ENCODE measurements around the gene CD70. TPM values are rescaled to one million over a fixed set of nuclear protein-coding genes. Genes with fewer than 3 reads are reported as not detected.

The CD70 gene
- total and polyA plus RNA-seq, 2 donors (not counting 1 experiment from before 2014, with no cell fraction given) = 23.9 to 49.1 TPM

DNA sequence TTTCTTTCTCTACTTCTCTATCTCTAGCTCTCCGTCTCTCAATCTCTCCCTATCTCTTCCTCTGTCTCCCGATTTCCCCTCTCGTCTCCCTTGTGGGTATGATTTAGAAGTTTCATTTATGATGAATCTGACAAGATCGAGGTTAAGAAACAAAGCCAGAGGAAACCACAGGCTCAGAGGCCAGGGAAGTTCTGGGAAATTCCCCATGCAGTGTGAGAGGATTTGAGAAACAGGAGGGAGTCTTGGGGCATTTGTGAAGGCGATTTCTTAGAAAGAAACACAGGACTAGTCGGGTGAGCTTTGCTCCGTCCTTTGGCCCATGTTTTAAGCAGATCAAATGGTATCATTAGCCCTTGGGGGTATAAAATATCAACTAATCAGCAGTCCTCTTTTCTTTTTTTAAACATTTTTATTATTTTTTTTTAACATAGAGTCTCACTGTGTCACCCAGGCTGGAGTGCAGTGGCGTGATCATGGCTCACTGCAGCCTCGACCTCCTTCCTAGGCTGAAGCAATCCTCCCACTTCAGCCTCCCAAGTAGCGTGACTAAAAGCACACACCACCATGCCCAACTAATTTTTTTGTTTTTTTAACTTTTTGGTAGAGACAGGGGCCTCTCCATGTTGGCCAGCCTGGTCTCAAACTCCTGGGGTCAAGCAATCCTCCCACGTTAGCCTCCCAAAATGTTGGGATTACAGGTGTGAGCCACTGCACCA lies 34.3 kb downstream of the CD70 start:
- DNase-seq = no peak
- peaks cover 0 to under 1% (median 0%) of the 10 kb centered on the region in 3 donors for H3K9me3 ChIP-seq (ENCODE audit: control extremely low read depth in 1 of 3, control insufficient read depth in 2 of 3, insufficient read depth in 1 of 3, low read length in 2 of 3)
- no peaks in the 10 kb centered on the region for H3K9me3 Mint-ChIP-seq (ENCODE audit: insufficient read depth)
- no peak for ATAC-seq (ENCODE audit: low read depth)
- no peak overlapping the region for H3K4me3 ChIP-seq (ENCODE audit: control extremely low read depth in 1 of 5, extremely low read depth in 1 of 5, insufficient read depth in 1 of 5, low read depth in 2 of 5, low read length in 4 of 5)
- POLR2A ChIA-PET = no interaction called here
- TF ChIP-seq EZH2 (IDR thresholded peaks at IDR 0.05; ENCODE audit: borderline replicate concordance, insufficient read depth, low read depth, low read length, poor library complexity, severe bottlenecking) = no peak
- TF ChIP-seq, protein P1, sequence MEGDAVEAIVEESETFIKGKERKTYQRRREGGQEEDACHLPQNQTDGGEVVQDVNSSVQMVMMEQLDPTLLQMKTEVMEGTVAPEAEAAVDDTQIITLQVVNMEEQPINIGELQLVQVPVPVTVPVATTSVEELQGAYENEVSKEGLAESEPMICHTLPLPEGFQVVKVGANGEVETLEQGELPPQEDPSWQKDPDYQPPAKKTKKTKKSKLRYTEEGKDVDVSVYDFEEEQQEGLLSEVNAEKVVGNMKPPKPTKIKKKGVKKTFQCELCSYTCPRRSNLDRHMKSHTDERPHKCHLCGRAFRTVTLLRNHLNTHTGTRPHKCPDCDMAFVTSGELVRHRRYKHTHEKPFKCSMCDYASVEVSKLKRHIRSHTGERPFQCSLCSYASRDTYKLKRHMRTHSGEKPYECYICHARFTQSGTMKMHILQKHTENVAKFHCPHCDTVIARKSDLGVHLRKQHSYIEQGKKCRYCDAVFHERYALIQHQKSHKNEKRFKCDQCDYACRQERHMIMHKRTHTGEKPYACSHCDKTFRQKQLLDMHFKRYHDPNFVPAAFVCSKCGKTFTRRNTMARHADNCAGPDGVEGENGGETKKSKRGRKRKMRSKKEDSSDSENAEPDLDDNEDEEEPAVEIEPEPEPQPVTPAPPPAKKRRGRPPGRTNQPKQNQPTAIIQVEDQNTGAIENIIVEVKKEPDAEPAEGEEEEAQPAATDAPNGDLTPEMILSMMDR (IDR thresholded peaks at IDR 0.05) = no peak
- H3K36me3 ChIP-seq (replicated peaks in 1 of 2; ENCODE audit: control extremely low read depth in 1 of 2, control insufficient read depth in 1 of 2, extremely low read depth in 1 of 2, insufficient read depth in 2 of 2, low read length in 1 of 2) = no peaks in the 10 kb centered on the region
- peak overlapping the region; percentile 40 for H2AFZ ChIP-seq (ENCODE audit: insufficient read depth, low read depth, low read length, poor library complexity, severe bottlenecking)
- H3K27ac ChIP-seq (ENCODE audit: low read length in 2 of 2) = no peak overlapping the region
- H3K27me3 Mint-ChIP-seq = peaks cover under 1% of the 10 kb centered on the region
- H3K9ac ChIP-seq (ENCODE audit: low read length) = no peak overlapping the region
- 62% methylated on average over 5 of the region's 11 CpGs for WGBS (ENCODE audit: insufficient coverage)
- CTCF ChIA-PET = no interaction called here
- H3K79me2 ChIP-seq (ENCODE audit: control insufficient read depth, insufficient read depth, low read length) = no peaks in the 10 kb centered on the region
- intact Hi-C loops (cut with micrococcal nuclease) = no loop called here
- no peak overlapping the region for H3K4me3 Mint-ChIP-seq
- no peaks in the 10 kb centered on the region for H4K20me1 ChIP-seq (ENCODE audit: control insufficient read depth, insufficient read depth, low read length, poor library complexity, severe bottlenecking)
- H3K4me2 ChIP-seq (replicated peaks; ENCODE audit: low read depth, low read length, poor library complexity, severe bottlenecking) = no peak overlapping the region
- peaks cover 0 to 9% (median 0%) of the 10 kb centered on the region in 4 experiments for H3K27me3 ChIP-seq (replicated peaks in 1 of 4; ENCODE audit: control extremely low read depth in 1 of 4, control insufficient read depth in 3 of 4, insufficient read depth in 4 of 4, low read length in 3 of 4)
- peaks cover 5 to 8% of the 10 kb centered on the region in 2 donors for H3K4me1 ChIP-seq (ENCODE audit: control insufficient read depth in 2 of 2, insufficient read depth in 2 of 2, low read length in 2 of 2)
- peaks cover 7% of the 10 kb centered on the region for H3K4me1 Mint-ChIP-seq
- H3K27ac Mint-ChIP-seq = no peak overlapping the region

GRCh38 chr19:6556043-6556449 lies 34.9 kb downstream of the CD70 start:
- peaks cover 0 to 9% (median 0%) of the 10 kb centered on the region in 4 experiments for H3K27me3 ChIP-seq (replicated peaks in 1 of 4; ENCODE audit: control extremely low read depth in 1 of 4, control insufficient read depth in 3 of 4, insufficient read depth in 4 of 4, low read length in 3 of 4)
- H3K4me2 ChIP-seq (replicated peaks; ENCODE audit: low read depth, low read length, poor library complexity, severe bottlenecking) = no peak overlapping the region
- H2AFZ ChIP-seq (ENCODE audit: insufficient read depth, low read depth, low read length, poor library complexity, severe bottlenecking) = peak overlapping the region; percentile 40
- WGBS (ENCODE audit: insufficient coverage) = 90% methylated on average over 1 of the region's 2 CpGs
- CTCF ChIA-PET = interaction anchor here (1.0 kb wide), 1 partner anchor 197 kb away, joined by 4 read pairs; no protein-coding TSS in a partner anchor
- no peaks in the 10 kb centered on the region for H4K20me1 ChIP-seq (ENCODE audit: control insufficient read depth, insufficient read depth, low read length, poor library complexity, severe bottlenecking)
- DNase-seq = no peak
- no peak overlapping the region for H3K27ac ChIP-seq (ENCODE audit: low read length in 2 of 2)
- no peak for TF ChIP-seq EZH2 (IDR thresholded peaks at IDR 0.05; ENCODE audit: borderline replicate concordance, insufficient read depth, low read depth, low read length, poor library complexity, severe bottlenecking)
- TF ChIP-seq, protein P1 (IDR thresholded peaks at IDR 0.05) = peak; percentile 43
- Mint-ChIP-seq H3K4me1 (peaks cover 7% of the 10 kb centered on the region), H3K27me3 (no peaks in the 10 kb centered on the region), H3K9me3 (ENCODE audit: insufficient read depth) (no peaks in the 10 kb centered on the region), H3K27ac (no peak overlapping the region), H3K4me3 (no peak overlapping the region)
- H3K9me3 ChIP-seq (ENCODE audit: control extremely low read depth in 1 of 3, control insufficient read depth in 2 of 3, insufficient read depth in 1 of 3, low read length in 2 of 3) = peaks cover 0 to 6% (median 5%) of the 10 kb centered on the region in 3 donors
- no peaks in the 10 kb centered on the region for H3K36me3 ChIP-seq (replicated peaks in 1 of 2; ENCODE audit: control extremely low read depth in 1 of 2, control insufficient read depth in 1 of 2, extremely low read depth in 1 of 2, insufficient read depth in 2 of 2, low read length in 1 of 2)
- H3K79me2 ChIP-seq (ENCODE audit: control insufficient read depth, insufficient read depth, low read length) = no peaks in the 10 kb centered on the region
- intact Hi-C loops (cut with micrococcal nuclease) = no loop called here
- H3K9ac ChIP-seq (ENCODE audit: low read length) = no peak overlapping the region
- H3K4me3 ChIP-seq (ENCODE audit: control extremely low read depth in 1 of 5, extremely low read depth in 1 of 5, insufficient read depth in 1 of 5, low read depth in 2 of 5, low read length in 4 of 5) = no peak overlapping the region
- peaks cover 9 to 11% of the 10 kb centered on the region in 2 donors for H3K4me1 ChIP-seq (ENCODE audit: control insufficient read depth in 2 of 2, insufficient read depth in 2 of 2, low read length in 2 of 2)
- no peak for ATAC-seq (ENCODE audit: low read depth)
- POLR2A ChIA-PET = no interaction called here
